ENCODE measurements around the gene CRPPA.

The CRPPA gene

DNA sequence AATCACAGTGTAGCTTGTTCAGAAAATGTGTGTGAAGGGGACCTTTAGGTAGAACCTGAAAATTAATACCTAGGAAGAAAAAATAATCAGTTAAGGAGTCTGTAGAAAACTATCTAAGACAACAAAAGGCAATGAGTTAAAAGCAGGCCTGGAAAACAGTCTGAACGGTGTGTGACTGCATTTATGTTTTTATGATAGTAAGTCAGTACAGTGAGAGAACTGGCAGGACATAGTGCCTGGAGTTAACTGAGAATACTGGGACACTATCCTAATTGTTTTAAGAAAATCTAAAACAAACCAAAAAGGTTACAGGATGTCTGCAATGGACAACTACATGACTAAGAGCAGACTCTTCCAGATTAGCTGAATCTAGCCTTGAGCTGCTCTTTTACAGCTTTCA, 17.9 kb downstream of the CRPPA start:
- no peaks in the 10 kb centered on the region for H3K4me1 ChIP-seq (ENCODE audit: control extremely low read depth in 1 of 4, control insufficient read depth in 4 of 4, insufficient read depth in 4 of 4, low read length in 3 of 4)
- DNase-seq = no peak
- H3K27ac ChIP-seq (ENCODE audit: insufficient read depth in 1 of 2, low read depth in 1 of 2, low read length in 2 of 2, poor library complexity in 1 of 2, severe bottlenecking in 2 of 2) = no peak overlapping the region
- ChIA-PET CTCF (interaction anchor here (1.2 kb wide), 1 partner anchor 9 kb away, joined by 3 read pairs; no protein-coding TSS in a partner anchor), POLR2A (no interaction called here)
- WGBS (ENCODE audit: insufficient coverage) = 100% methylated on average over 1 of the region's 1 CpG
- peaks cover 0 to 40% (median 12%) of the 10 kb centered on the region in 5 experiments for H3K9me3 ChIP-seq (ENCODE audit: control extremely low read depth in 1 of 5, control insufficient read depth in 4 of 5, insufficient read depth in 2 of 5, low read depth in 1 of 5, low read length in 4 of 5)
- peaks cover 0 to 12% (median 6%) of the 10 kb centered on the region in 4 experiments for H3K36me3 ChIP-seq (ENCODE audit: control insufficient read depth in 4 of 4, insufficient read depth in 4 of 4, low read length in 3 of 4)
- H3K27me3 ChIP-seq (replicated peaks in 2 of 5; ENCODE audit: control insufficient read depth in 4 of 5, insufficient read depth in 5 of 5, low read length in 4 of 5) = no peaks in the 10 kb centered on the region
- H3K4me3 ChIP-seq (ENCODE audit: control insufficient read depth in 1 of 7, extremely low read depth in 1 of 7, insufficient read depth in 4 of 7, low read depth in 2 of 7, low read length in 6 of 7) = no peak overlapping the region

DNA sequence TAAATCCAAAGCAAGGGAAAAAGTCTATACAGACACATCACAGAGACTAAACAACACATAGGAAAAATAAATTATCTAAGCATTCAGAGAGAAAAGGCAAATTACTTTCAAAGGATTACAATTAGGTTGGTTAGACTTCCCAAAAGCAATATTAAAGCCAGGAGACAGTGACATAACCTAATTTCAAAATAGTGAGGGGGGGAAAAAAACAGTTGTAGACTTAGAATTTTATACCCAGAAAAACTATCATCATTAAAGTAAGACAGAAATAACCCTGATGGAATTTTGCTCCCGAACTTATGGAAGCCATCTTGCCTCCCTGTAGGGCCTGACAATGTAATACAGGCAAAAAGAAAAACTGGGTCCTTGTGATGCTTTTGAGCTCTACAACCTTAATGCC, 18.4 kb downstream of the CRPPA start:
- Histone ChIP-seq H3K36me3 (ENCODE audit: control insufficient read depth in 4 of 4, insufficient read depth in 4 of 4, low read length in 3 of 4) (peaks cover 0 to 12% (median 6%) of the 10 kb centered on the region in 4 experiments), H3K4me3 (ENCODE audit: control insufficient read depth in 1 of 7, extremely low read depth in 1 of 7, insufficient read depth in 4 of 7, low read depth in 2 of 7, low read length in 6 of 7) (no peak overlapping the region), H3K27me3 (replicated peaks in 2 of 5; ENCODE audit: control insufficient read depth in 4 of 5, insufficient read depth in 5 of 5, low read length in 4 of 5) (no peaks in the 10 kb centered on the region), H3K9me3 (ENCODE audit: control extremely low read depth in 1 of 5, control insufficient read depth in 4 of 5, insufficient read depth in 2 of 5, low read depth in 1 of 5, low read length in 4 of 5) (peaks cover 0 to 45% (median 15%) of the 10 kb centered on the region in 5 experiments), H3K27ac (ENCODE audit: insufficient read depth in 1 of 2, low read depth in 1 of 2, low read length in 2 of 2, poor library complexity in 1 of 2, severe bottlenecking in 2 of 2) (no peak overlapping the region), H3K4me1 (ENCODE audit: control extremely low read depth in 1 of 4, control insufficient read depth in 4 of 4, insufficient read depth in 4 of 4, low read length in 3 of 4) (no peaks in the 10 kb centered on the region)
- WGBS (ENCODE audit: insufficient coverage) = 47% methylated on average over 1 of the region's 1 CpG
- ChIA-PET POLR2A (no interaction called here), CTCF (interaction anchor here (1.2 kb wide), 1 partner anchor 8 kb away, joined by 3 read pairs; no protein-coding TSS in a partner anchor)
- DNase-seq = no peak

DNA sequence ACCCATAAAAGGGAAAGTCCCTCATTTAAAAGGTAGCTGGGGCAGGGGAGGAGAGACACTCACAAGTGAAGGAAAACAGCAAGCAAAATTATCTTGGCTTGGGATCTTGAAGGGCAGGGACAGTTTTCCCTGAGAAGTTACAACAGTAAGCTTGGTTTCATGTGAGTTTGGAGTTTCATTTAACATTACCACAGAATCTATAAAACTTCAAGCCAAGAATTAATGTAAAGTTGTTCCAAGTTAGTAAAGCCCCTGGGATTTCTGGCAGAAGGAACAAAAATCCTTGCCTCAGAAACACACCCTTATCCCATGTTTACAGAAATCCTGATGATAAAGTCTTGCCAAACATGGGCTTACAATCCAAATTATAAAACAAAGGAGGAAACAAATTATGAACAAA, 19.2 kb downstream of the CRPPA start:
- Histone ChIP-seq H3K27ac (ENCODE audit: insufficient read depth in 1 of 2, low read depth in 1 of 2, low read length in 2 of 2, poor library complexity in 1 of 2, severe bottlenecking in 2 of 2) (no peak overlapping the region), H3K9me3 (ENCODE audit: control extremely low read depth in 1 of 5, control insufficient read depth in 4 of 5, insufficient read depth in 2 of 5, low read depth in 1 of 5, low read length in 4 of 5) (peaks cover 0 to 54% (median 18%) of the 10 kb centered on the region in 5 experiments), H3K27me3 (replicated peaks in 2 of 5; ENCODE audit: control insufficient read depth in 4 of 5, insufficient read depth in 5 of 5, low read length in 4 of 5) (no peaks in the 10 kb centered on the region), H3K4me1 (ENCODE audit: control extremely low read depth in 1 of 4, control insufficient read depth in 4 of 4, insufficient read depth in 4 of 4, low read length in 3 of 4) (no peaks in the 10 kb centered on the region), H3K4me3 (ENCODE audit: control insufficient read depth in 1 of 7, extremely low read depth in 1 of 7, insufficient read depth in 4 of 7, low read depth in 2 of 7, low read length in 6 of 7) (no peak overlapping the region), H3K36me3 (ENCODE audit: control insufficient read depth in 4 of 4, insufficient read depth in 4 of 4, low read length in 3 of 4) (peaks cover 0 to 12% (median 6%) of the 10 kb centered on the region in 4 experiments)
- DNase-seq = no peak
- POLR2A ChIA-PET = no interaction called here
- CTCF ChIA-PET = no interaction called here

DNA sequence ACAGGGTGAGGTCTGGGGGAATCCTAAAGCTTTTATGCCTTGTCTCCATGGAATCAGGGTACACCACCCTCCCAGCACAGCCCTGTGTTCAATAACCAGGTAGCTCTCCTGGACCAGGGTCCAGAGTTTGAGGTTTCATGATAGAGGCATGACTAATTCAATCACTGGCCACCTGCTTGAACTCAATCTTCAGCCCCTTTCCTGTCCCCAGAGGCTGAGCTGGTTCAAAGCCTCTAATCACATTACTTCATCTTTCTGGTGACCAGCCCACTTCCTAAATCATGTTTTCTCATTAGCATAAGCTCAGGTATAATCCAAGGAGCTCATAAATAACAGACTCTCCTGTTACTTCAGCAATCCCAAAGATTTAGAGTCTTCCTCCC, 20.5 kb downstream of the CRPPA start:
- ChIA-PET POLR2A (no interaction called here), CTCF (no interaction called here)
- peaks cover 0 to 12% (median 6%) of the 10 kb centered on the region in 4 experiments for H3K36me3 ChIP-seq (ENCODE audit: control insufficient read depth in 4 of 4, insufficient read depth in 4 of 4, low read length in 3 of 4)
- H3K27ac ChIP-seq (ENCODE audit: insufficient read depth in 1 of 2, low read depth in 1 of 2, low read length in 2 of 2, poor library complexity in 1 of 2, severe bottlenecking in 2 of 2) = no peak overlapping the region
- no peak for DNase-seq
- no peaks in the 10 kb centered on the region for H3K27me3 ChIP-seq (replicated peaks in 2 of 5; ENCODE audit: control insufficient read depth in 4 of 5, insufficient read depth in 5 of 5, low read length in 4 of 5)
- H3K4me3 ChIP-seq (ENCODE audit: control insufficient read depth in 1 of 7, extremely low read depth in 1 of 7, insufficient read depth in 4 of 7, low read depth in 2 of 7, low read length in 6 of 7) = no peak overlapping the region
- H3K4me1 ChIP-seq (ENCODE audit: control extremely low read depth in 1 of 4, control insufficient read depth in 4 of 4, insufficient read depth in 4 of 4, low read length in 3 of 4) = no peaks in the 10 kb centered on the region
- peaks cover 0 to 60% (median 18%) of the 10 kb centered on the region in 5 experiments for H3K9me3 ChIP-seq (ENCODE audit: control extremely low read depth in 1 of 5, control insufficient read depth in 4 of 5, insufficient read depth in 2 of 5, low read depth in 1 of 5, low read length in 4 of 5)

DNA sequence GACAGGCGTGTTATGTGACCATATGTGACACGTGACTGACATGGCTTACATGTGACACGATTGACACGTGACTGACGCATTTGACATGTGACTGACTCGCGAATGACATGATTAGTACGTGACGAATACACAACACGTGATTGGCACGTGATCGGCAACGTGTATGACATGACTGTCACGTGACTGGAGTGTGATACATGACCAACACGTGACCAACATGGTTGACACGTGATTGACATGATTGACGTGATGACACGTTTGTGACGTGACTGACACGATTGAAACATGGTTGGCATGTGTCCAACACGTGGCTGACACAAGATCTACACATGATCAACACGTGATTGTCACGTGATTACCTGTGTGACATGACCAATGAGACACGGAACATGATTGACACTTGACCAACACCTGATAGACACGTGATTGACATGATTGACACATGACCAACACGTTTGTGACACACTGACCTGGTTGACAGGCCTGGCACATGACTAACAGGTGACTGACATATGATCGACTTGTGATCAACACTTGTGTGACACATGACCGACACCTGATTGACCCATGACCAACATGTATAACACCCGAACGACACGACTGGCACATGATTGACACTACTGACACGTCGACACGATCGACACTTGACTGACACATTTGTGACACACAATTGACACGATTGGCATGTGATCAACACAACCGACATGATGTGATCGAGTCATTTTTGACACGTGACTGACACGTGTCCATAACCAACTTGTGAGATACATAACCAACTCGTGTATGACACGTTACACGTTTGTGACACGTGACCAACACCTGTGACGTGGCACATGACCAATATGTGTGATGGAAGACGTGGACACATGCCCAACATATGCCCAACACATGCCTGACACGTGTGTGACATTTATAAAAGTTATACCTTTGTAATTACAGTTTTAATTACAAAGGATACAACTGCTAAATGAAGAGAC, 21.1 kb downstream of the CRPPA start:
- Histone ChIP-seq H3K4me3 (ENCODE audit: control insufficient read depth in 1 of 7, extremely low read depth in 1 of 7, insufficient read depth in 4 of 7, low read depth in 2 of 7, low read length in 6 of 7) (no peak overlapping the region), H3K27me3 (replicated peaks in 2 of 5; ENCODE audit: control insufficient read depth in 4 of 5, insufficient read depth in 5 of 5, low read length in 4 of 5) (no peaks in the 10 kb centered on the region), H3K4me1 (ENCODE audit: control extremely low read depth in 1 of 4, control insufficient read depth in 4 of 4, insufficient read depth in 4 of 4, low read length in 3 of 4) (no peaks in the 10 kb centered on the region), H3K9me3 (ENCODE audit: control extremely low read depth in 1 of 5, control insufficient read depth in 4 of 5, insufficient read depth in 2 of 5, low read depth in 1 of 5, low read length in 4 of 5) (peaks cover 0 to 60% (median 18%) of the 10 kb centered on the region in 5 experiments), H3K36me3 (ENCODE audit: control insufficient read depth in 4 of 4, insufficient read depth in 4 of 4, low read length in 3 of 4) (peaks cover 0 to 12% (median 6%) of the 10 kb centered on the region in 4 experiments), H3K27ac (ENCODE audit: insufficient read depth in 1 of 2, low read depth in 1 of 2, low read length in 2 of 2, poor library complexity in 1 of 2, severe bottlenecking in 2 of 2) (no peak overlapping the region)
- ChIA-PET POLR2A (no interaction called here), CTCF (no interaction called here)
- 97% methylated on average over 45 of the region's 47 CpGs for WGBS (ENCODE audit: insufficient coverage)
- peak in 2 of 3 donors; percentile 27 to 59 for DNase-seq

DNA sequence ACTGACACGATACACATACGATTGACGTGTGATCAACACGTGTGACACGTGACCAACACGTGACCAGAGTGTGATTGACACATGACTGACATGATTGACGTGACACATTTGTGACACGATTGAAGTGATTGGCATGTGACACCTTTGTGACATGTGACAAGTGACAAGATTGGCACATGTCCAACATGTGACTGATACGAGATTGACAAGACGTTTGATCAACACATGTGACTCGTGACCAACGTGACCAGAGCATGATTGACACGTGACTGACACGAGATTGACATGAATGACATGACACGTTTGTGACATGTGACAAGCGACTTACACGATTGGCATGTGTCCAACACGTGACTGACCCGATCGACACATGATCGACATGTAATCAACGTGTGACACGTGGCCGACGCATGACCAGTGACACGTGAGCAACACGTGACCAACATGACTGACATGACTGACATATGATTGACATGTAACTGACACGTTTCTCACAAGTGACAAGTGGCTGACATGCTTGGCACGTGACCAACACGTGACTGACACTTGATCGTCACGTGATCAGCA, 22.0 kb downstream of the CRPPA start:
- ChIA-PET CTCF (no interaction called here), POLR2A (no interaction called here)
- peaks cover 0 to 12% (median 6%) of the 10 kb centered on the region in 4 experiments for H3K36me3 ChIP-seq (ENCODE audit: control insufficient read depth in 4 of 4, insufficient read depth in 4 of 4, low read length in 3 of 4)
- peak in 2 of 3 donors; percentile 70 to 78 for DNase-seq
- no peaks in the 10 kb centered on the region for H3K4me1 ChIP-seq (ENCODE audit: control extremely low read depth in 1 of 4, control insufficient read depth in 4 of 4, insufficient read depth in 4 of 4, low read length in 3 of 4)
- peaks cover 0 to 66% (median 18%) of the 10 kb centered on the region in 5 experiments for H3K9me3 ChIP-seq (ENCODE audit: control extremely low read depth in 1 of 5, control insufficient read depth in 4 of 5, insufficient read depth in 2 of 5, low read depth in 1 of 5, low read length in 4 of 5)
- no peak overlapping the region for H3K27ac ChIP-seq (ENCODE audit: insufficient read depth in 1 of 2, low read depth in 1 of 2, low read length in 2 of 2, poor library complexity in 1 of 2, severe bottlenecking in 2 of 2)
- 94% methylated on average over 32 of the region's 32 CpGs for WGBS (ENCODE audit: insufficient coverage)
- H3K27me3 ChIP-seq (replicated peaks in 2 of 5; ENCODE audit: control insufficient read depth in 4 of 5, insufficient read depth in 5 of 5, low read length in 4 of 5) = no peaks in the 10 kb centered on the region
- no peak overlapping the region for H3K4me3 ChIP-seq (ENCODE audit: control insufficient read depth in 1 of 7, extremely low read depth in 1 of 7, insufficient read depth in 4 of 7, low read depth in 2 of 7, low read length in 6 of 7)
